B cell (primary cell): ENCODE results near the gene MIDN. TPM values are rescaled to one million over a fixed set of nuclear protein-coding genes. Genes with fewer than 3 reads are reported as not detected.

Experiments
- ATAC-seq: fragments of 200-7000 bp; cut with Tn5 transposase; one replicate; pipeline ENCODE4 v1.10.0; 2021; ENCODE audit warnings: low read depth, mild to moderate bottlenecking, moderate number of reproducible peaks, moderate library complexity
- CTCF ChIA-PET: fragments of 350-600 bp; sonication (Branson Sonifier 250); formaldehyde crosslinking; loops from one replicate; lab custom pipeline; 2021; ENCODE audit warnings: antibody characterized with exemption, inconsistent platforms; lab: Charles Lee
- POLR2A ChIA-PET: fragments of 350-600 bp; sonication (Branson Sonifier 250); formaldehyde crosslinking; loops from one replicate; lab custom pipeline; 2021; ENCODE audit warnings: antibody characterized with exemption; lab: Charles Lee
- DNase-seq: peaks from one replicate; pipeline ENCODE4 v3.0.0; 2013
- H2AFZ ChIP-seq: 2 replicates; pipeline ENCODE4 v1.6.1; 2012; ENCODE audit warnings: mild to moderate bottlenecking, low read depth, low read length; ENCODE audit not compliant: insufficient read depth, poor library complexity, severe bottlenecking
- H3K27ac ChIP-seq, 2 donors: 1 replicate in 1 of 2; 2 replicates in 1 of 2; pipeline ENCODE4 v1.5.1; 2012 to 2013; ENCODE audit warnings: low read length in 2 of 2, mild to moderate bottlenecking in 2 of 2, moderate library complexity in 1 of 2
- H3K27me3 ChIP-seq, 4 experiments: fragments of 200-600 bp in 1 of 4; sonication (generic) in 1 of 4; replicated peaks in 1 of 4; 1 replicate in 2 of 4; 2 replicates in 2 of 4; pipeline versions ENCODE4 v1.6.1 to v1.7.0; 2013 to 2016; ENCODE audit warnings: low read length in 3 of 4, mild to moderate bottlenecking in 2 of 4, mixed read lengths in 1 of 4, moderate library complexity in 1 of 4; ENCODE audit not compliant: insufficient read depth in 4 of 4, control insufficient read depth in 3 of 4; ENCODE audit errors: control extremely low read depth in 1 of 4
- H3K36me3 ChIP-seq, 2 experiments: replicated peaks in 1 of 2; 1 replicate in 1 of 2; 2 replicates in 1 of 2; pipeline versions ENCODE4 v1.6.1 to v1.7.1; 2013; ENCODE audit warnings: low read length in 1 of 2; ENCODE audit not compliant: insufficient read depth in 2 of 2, control insufficient read depth in 1 of 2; ENCODE audit errors: control extremely low read depth in 1 of 2, extremely low read depth in 1 of 2
- H3K4me1 ChIP-seq, 2 donors: fragments of 200-600 bp in 1 of 2; sonication (generic) in 1 of 2; 1 replicate in 1 of 2; 2 replicates in 1 of 2; pipeline versions ENCODE4 v1.5.1 to v1.6.1; 2013 to 2017; ENCODE audit warnings: low read length in 2 of 2; ENCODE audit not compliant: control insufficient read depth in 2 of 2, insufficient read depth in 2 of 2
- H3K4me2 ChIP-seq: replicated peaks from 2 replicates; pipeline ENCODE3; 2012; ENCODE audit warnings: mild to moderate bottlenecking, low read depth, low read length; ENCODE audit not compliant: poor library complexity, severe bottlenecking
- H3K4me3 ChIP-seq, 5 experiments: fragments of 200-600 bp in 1 of 5; sonication (generic) in 1 of 5; 1 replicate in 3 of 5; 2 replicates in 2 of 5; pipeline versions ENCODE4 v1.5.1 to v1.7.0; 2011 to 2016; ENCODE audit warnings: low read length in 4 of 5, mild to moderate bottlenecking in 4 of 5, low read depth in 2 of 5, control low read depth in 1 of 5, moderate library complexity in 1 of 5; ENCODE audit not compliant: insufficient read depth in 1 of 5; ENCODE audit errors: control extremely low read depth in 1 of 5, extremely low read depth in 1 of 5
- H3K79me2 ChIP-seq: fragments of 200-600 bp; sonication (generic); one replicate; pipeline ENCODE4 v1.6.0; 2016; ENCODE audit warnings: low read length; ENCODE audit not compliant: control insufficient read depth, insufficient read depth
- H3K9ac ChIP-seq: fragments of 200-600 bp; sonication (generic); 2 replicates; pipeline ENCODE4 v1.6.1; 2017; ENCODE audit warnings: mild to moderate bottlenecking, low read length, moderate library complexity
- H3K9me3 ChIP-seq, 3 donors: one replicate each; pipeline versions ENCODE4 v1.6.1 to v1.7.1; 2013; ENCODE audit warnings: low read length in 2 of 3; ENCODE audit not compliant: control insufficient read depth in 2 of 3, insufficient read depth in 1 of 3; ENCODE audit errors: control extremely low read depth in 1 of 3
- H4K20me1 ChIP-seq: 2 replicates; pipeline ENCODE4 v1.6.0; 2012; ENCODE audit warnings: mild to moderate bottlenecking, low read length; ENCODE audit not compliant: insufficient read depth, control insufficient read depth, poor library complexity, severe bottlenecking
- H3K27ac Mint-ChIP-seq: one replicate; pipeline ENCODE4 v1.8.0; 2021; ENCODE audit warnings: mixed read lengths
- H3K27me3 Mint-ChIP-seq: one replicate; pipeline ENCODE4 v1.8.0; 2021; ENCODE audit warnings: mixed read lengths
- H3K4me1 Mint-ChIP-seq: one replicate; pipeline ENCODE4 v1.8.0; 2021; ENCODE audit warnings: mixed read lengths
- H3K4me3 Mint-ChIP-seq: one replicate; pipeline ENCODE4 v1.8.0; 2021; ENCODE audit warnings: mixed read lengths
- H3K9me3 Mint-ChIP-seq: one replicate; pipeline ENCODE4 v1.8.0; 2022; ENCODE audit warnings: mixed read lengths; ENCODE audit not compliant: insufficient read depth
- EZH2 ChIP-seq: IDR thresholded peaks from 2 replicates; pipeline ENCODE4 v1.6.1; 2012; ENCODE audit warnings: borderline replicate concordance, low read depth, mild to moderate bottlenecking, moderate library complexity, low read length; ENCODE audit not compliant: insufficient read depth, poor library complexity, severe bottlenecking
- WGBS: methylation state at CpG from one replicate; pipeline ENCODE4 v1.1.5; 2013; ENCODE audit warnings: missing lambda C conversion rate; ENCODE audit not compliant: insufficient coverage; 5-methylcytosine and 5-hydroxymethylcytosine counted together
- intact Hi-C: fragments of 100-400 bp; cut with micrococcal nuclease; formaldehyde crosslinking; loops from one replicate; pipeline ENCODE4 v1.10.0; 2022
- polyA plus RNA-seq: library from polyadenylated mRNA; depleted of rRNA; stranded (reverse); fragments of >200 nt; gene quantifications from 2 replicates; pipeline ENCODE4 v1.2.3, GENCODE V29; 2012
- total RNA-seq, 2 donors: library from RNA; stranded (reverse); fragments of 120-200 nt in 1 of 2; gene quantifications; 1 replicate in 1 of 2; 2 replicates in 1 of 2; pipeline versions ENCODE4 v1.2.3 to v1.2.4, GENCODE V29; 2013 to 2022
- TF ChIP-seq, protein P1 (sequence below): fragments of 200-600 bp; IDR thresholded peaks from one replicate; pipeline ENCODE4 v1.8.0; 2022; ENCODE audit warnings: antibody characterized with exemption, mild to moderate bottlenecking

MIDN gene
- total and polyA plus RNA-seq, 2 donors (not counting 1 experiment from before 2014, with no cell fraction given) = 98.5 to 156 TPM

DNA sequence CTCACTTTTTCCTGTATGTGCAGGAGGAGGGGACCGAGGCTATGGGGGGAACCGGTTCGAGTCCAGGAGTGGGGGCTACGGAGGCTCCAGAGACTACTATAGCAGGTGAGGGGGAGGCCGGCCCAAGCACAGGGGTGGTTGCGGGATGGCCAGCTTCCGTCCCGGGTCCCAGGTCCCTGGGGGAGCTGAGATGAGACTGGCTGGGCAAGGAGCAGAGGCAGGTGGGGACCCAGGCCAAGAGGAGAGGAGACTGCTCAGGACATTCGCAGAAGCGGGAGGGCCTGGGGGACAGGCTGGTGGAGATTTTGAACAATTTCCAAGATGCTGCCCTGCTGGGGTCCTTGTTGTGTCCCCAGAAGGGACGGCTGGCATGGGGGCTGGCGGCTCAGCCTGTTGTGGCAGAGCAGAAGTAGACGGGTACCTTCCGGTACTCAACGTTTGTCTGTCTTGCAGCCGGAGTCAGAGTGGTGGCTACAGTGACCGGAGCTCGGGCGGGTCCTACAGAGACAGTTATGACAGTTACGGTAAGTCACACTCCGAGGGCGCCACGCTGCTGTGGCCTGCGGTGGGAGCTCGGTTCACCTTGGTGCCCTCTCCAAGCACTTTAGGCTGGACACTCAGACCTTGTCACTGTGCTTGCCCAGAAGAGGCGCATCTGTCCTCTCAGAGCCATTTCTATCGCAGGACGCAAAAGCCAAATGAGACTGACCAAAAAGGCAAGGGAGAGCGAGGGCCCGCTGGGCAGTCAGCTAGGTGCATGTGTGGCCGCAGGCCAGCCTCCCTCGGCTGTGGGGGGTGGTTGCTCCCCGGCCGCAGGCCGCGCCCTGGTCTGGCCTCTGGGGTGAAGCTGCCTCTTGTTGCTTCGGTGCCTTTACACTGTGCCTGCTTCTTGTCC, 23.4 kb downstream of the MIDN start:
- Histone ChIP-seq H3K27me3 (no peaks in the 10 kb centered on the region), H3K27ac (peak overlapping the region in 1 of 2 donors; percentile 11), H3K79me2 (peaks cover 85% of the 10 kb centered on the region), H2AFZ (no peak overlapping the region), H3K4me1 (peaks cover 63 to 83% of the 10 kb centered on the region in 2 donors), H3K9ac (no peak overlapping the region), H3K9me3 (no peaks in the 10 kb centered on the region), H3K4me3 (no peak overlapping the region), H3K36me3 (peaks cover 9 to 51% of the 10 kb centered on the region in 2 experiments), H4K20me1 (peaks cover 85% of the 10 kb centered on the region), H3K4me2 (peak overlapping the region; percentile 83)
- peak; percentile 46 for DNase-seq
- Mint-ChIP-seq H3K4me3 (peak overlapping the region; percentile 88), H3K27ac (peak overlapping the region; percentile 67), H3K9me3 (no peaks in the 10 kb centered on the region), H3K4me1 (peaks cover 65% of the 10 kb centered on the region), H3K27me3 (no peaks in the 10 kb centered on the region)
- 92% methylated on average over 37 of the region's 37 CpGs for WGBS
- intact Hi-C loops = no loop called here
- ATAC-seq = no peak
- POLR2A ChIA-PET = interaction anchor here (0.6 to 2.3 kb wide), 3 partner anchors 19 to 381 kb away, joined by 3 to 9 read pairs (median 3); partner anchors contain the start of gene TCF3
- TF ChIP-seq, protein P1, sequence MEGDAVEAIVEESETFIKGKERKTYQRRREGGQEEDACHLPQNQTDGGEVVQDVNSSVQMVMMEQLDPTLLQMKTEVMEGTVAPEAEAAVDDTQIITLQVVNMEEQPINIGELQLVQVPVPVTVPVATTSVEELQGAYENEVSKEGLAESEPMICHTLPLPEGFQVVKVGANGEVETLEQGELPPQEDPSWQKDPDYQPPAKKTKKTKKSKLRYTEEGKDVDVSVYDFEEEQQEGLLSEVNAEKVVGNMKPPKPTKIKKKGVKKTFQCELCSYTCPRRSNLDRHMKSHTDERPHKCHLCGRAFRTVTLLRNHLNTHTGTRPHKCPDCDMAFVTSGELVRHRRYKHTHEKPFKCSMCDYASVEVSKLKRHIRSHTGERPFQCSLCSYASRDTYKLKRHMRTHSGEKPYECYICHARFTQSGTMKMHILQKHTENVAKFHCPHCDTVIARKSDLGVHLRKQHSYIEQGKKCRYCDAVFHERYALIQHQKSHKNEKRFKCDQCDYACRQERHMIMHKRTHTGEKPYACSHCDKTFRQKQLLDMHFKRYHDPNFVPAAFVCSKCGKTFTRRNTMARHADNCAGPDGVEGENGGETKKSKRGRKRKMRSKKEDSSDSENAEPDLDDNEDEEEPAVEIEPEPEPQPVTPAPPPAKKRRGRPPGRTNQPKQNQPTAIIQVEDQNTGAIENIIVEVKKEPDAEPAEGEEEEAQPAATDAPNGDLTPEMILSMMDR = no peak
- no peak for TF ChIP-seq EZH2
- CTCF ChIA-PET = interaction anchor here (6.1 kb wide), 1 partner anchor 27 kb away, joined by 51 read pairs; no protein-coding TSS in a partner anchor
